NK-92 (cell line): ENCODE results near the gene CNDP1.
A peak's percentile ranks its signal among the peaks of the same experiment; 100 is the strongest.
"Not testable (repeated sequence)": the region's sequence is repeated elsewhere in the genome, so short reads cannot be mapped to it uniquely, and the experiment has no call there.

Experiments
- DNase-seq: peaks from one replicate; lab custom pipeline; 2025; ENCODE audit not compliant: unreplicated experiment; lab: John Stamatoyannopoulos, UW

CNDP1 gene

GRCh38 chr18:74534150-74534969 lies at the start of gene CNDP1:
TSS of gene CNDP1 (plus strand) at chr18:74534500. CDS start at chr18:74534668, 168 bp downstream.
- no peak for DNase-seq

- DNase-seq = no peak
These were observed 48.0 kb upstream of the CNDP1 start for GRCh38 chr18:74486119-74486849.

- no peak for DNase-seq
These were observed 45.9 kb upstream of the CNDP1 start for GRCh38 chr18:74488354-74488753.

GRCh38 chr18:74488864-74489263 lies 45.4 kb upstream of the CNDP1 start:
- DNase-seq = no peak

- DNase-seq = no peak
These were observed 44.6 kb upstream of the CNDP1 start for GRCh38 chr18:74489676-74490075.

- no peak for DNase-seq
These were observed 42.0 kb upstream of the CNDP1 start for GRCh38 chr18:74492259-74492658.

GRCh38 chr18:74493689-74494088 lies 40.6 kb upstream of the CNDP1 start:
- no peak for DNase-seq

GRCh38 chr18:74494514-74494913 lies 39.8 kb upstream of the CNDP1 start:
- DNase-seq = no peak

- peak; percentile 77 for DNase-seq
These were observed 38.5 kb upstream of the CNDP1 start, which contains the start of gene CNDP2 for GRCh38 chr18:74495581-74496507. TSS of gene CNDP2 (plus strand) at chr18:74496363. CDS start at chr18:74499974, 3,611 bp downstream.

GRCh38 chr18:74496508-74497323 lies 37.6 kb upstream of the CNDP1 start:
- DNase-seq = no peak

- DNase-seq = no peak
These were observed 37.0 kb upstream of the CNDP1 start for GRCh38 chr18:74497324-74497676.

- DNase-seq = no peak
These were observed 36.5 kb upstream of the CNDP1 start for GRCh38 chr18:74497778-74498177.

- DNase-seq = no peak
These were observed 35.3 kb upstream of the CNDP1 start for GRCh38 chr18:74498712-74499627.

- DNase-seq = no peak
These were observed 34.7 kb upstream of the CNDP1 start for GRCh38 chr18:74499633-74500032.

GRCh38 chr18:74500372-74500771 lies 33.9 kb upstream of the CNDP1 start:
- DNase-seq = no peak

GRCh38 chr18:74500774-74501173 lies 33.5 kb upstream of the CNDP1 start:
- DNase-seq = not testable (repeated sequence)

GRCh38 chr18:74501386-74501785 lies 32.9 kb upstream of the CNDP1 start:
- no peak for DNase-seq

GRCh38 chr18:74503137-74503536 lies 31.2 kb upstream of the CNDP1 start:
- DNase-seq = no peak

GRCh38 chr18:74505776-74506175 lies 28.5 kb upstream of the CNDP1 start:
- no peak for DNase-seq
